GM21381 (cell line): ENCODE data around the gene SSC4D.
A peak's percentile ranks its signal among the peaks of the same experiment; 100 is the strongest.
"Not testable (repeated sequence)": the region's sequence is repeated elsewhere in the genome, so short reads cannot be mapped to it uniquely, and the experiment has no call there.

Experiments used
- ATAC-seq: cut with Tn5 transposase; IDR thresholded peaks from one replicate; pipeline ENCODE4 v1.9.1; 2021; ENCODE audit warnings: mild to moderate bottlenecking, moderate library complexity; ENCODE audit not compliant: unreplicated experiment

The SSC4D gene

GRCh38 chr7:76409537-76409936 is at the start of gene SSC4D:
SSC4D (minus strand) TSS chr7:76409697; CDS start chr7:76404439, 5,258 bp downstream.
- no peak for ATAC-seq

- ATAC-seq: not testable (repeated sequence)
Observed at GRCh38 chr7:76458504-76458903, 49.0 kb upstream of the SSC4D start.

GRCh38 chr7:76457017-76457416 is 47.5 kb upstream of the SSC4D start:
- not testable (repeated sequence) for ATAC-seq

GRCh38 chr7:76445577-76446008 is 36.1 kb upstream of the SSC4D start:
- ATAC-seq: peak; percentile 76

GRCh38 chr7:76443846-76444245 is 34.3 kb upstream of the SSC4D start:
- ATAC-seq: peak; percentile 48

- not testable (repeated sequence) for ATAC-seq
Observed at GRCh38 chr7:76442664-76443446, 33.4 kb upstream of the SSC4D start.

GRCh38 chr7:76441792-76442191 is 32.3 kb upstream of the SSC4D start:
- not testable (repeated sequence) for ATAC-seq

- not testable (repeated sequence) for ATAC-seq
Observed at GRCh38 chr7:76440404-76440803, 30.9 kb upstream of the SSC4D start.

- not testable (repeated sequence) for ATAC-seq
Observed at GRCh38 chr7:76439120-76439888, 29.8 kb upstream of the SSC4D start.

- peak; percentile 82 for ATAC-seq
Observed at GRCh38 chr7:76437873-76438272, 28.4 kb upstream of the SSC4D start.

GRCh38 chr7:76430836-76431235 is 21.3 kb upstream of the SSC4D start:
- no peak for ATAC-seq

- no peak for ATAC-seq
Observed at GRCh38 chr7:76430211-76430610, 20.7 kb upstream of the SSC4D start.

GRCh38 chr7:76428868-76429805 is 19.6 kb upstream of the SSC4D start:
- no peak for ATAC-seq

- ATAC-seq: no peak
Observed at GRCh38 chr7:76428149-76428823, 18.8 kb upstream of the SSC4D start.

GRCh38 chr7:76427635-76428034 is 18.1 kb upstream of the SSC4D start:
- no peak for ATAC-seq

- no peak for ATAC-seq
Observed at GRCh38 chr7:76426246-76426645, 16.7 kb upstream of the SSC4D start.

GRCh38 chr7:76425558-76425957 is 16.1 kb upstream of the SSC4D start:
- ATAC-seq: not testable (repeated sequence)

GRCh38 chr7:76425156-76425555 is 15.7 kb upstream of the SSC4D start:
- ATAC-seq: no peak

GRCh38 chr7:76424413-76425111 is 15.1 kb upstream of the SSC4D start, which contains the start of gene ZP3:
ZP3 (plus strand) TSS chr7:76424950; CDS start chr7:76424965, 15 bp downstream.
- ATAC-seq: no peak
